ENCODE measurements around the gene GALNT5. TPM values are rescaled to one million over a fixed set of nuclear protein-coding genes. Genes with fewer than 3 reads are reported as not detected.

Gene GALNT5
- total and polyA plus RNA-seq, 2 donors (not counting 1 experiment from before 2014, with no cell fraction given): 63.7 to 199 TPM

DNA sequence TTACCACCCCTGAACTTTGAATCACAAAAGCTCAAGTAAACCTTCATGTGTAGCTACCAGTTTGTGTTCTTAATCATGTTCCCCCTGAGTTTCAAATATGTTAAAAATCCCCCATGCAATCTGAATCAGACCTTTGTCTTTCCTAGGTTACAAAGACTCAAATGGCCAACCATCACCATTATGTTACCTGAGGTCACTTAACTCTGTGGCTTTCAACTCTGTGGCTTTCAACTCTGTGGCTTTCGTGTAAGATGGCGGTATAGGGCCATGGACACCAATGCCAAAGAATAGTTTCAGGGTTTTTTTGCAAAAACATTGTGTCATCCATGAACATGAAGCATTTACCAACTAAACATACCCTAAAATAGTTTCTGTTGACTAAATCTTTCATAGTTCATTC is 61.4 kb downstream of the GALNT5 start:
- TF ChIP-seq, protein P1, sequence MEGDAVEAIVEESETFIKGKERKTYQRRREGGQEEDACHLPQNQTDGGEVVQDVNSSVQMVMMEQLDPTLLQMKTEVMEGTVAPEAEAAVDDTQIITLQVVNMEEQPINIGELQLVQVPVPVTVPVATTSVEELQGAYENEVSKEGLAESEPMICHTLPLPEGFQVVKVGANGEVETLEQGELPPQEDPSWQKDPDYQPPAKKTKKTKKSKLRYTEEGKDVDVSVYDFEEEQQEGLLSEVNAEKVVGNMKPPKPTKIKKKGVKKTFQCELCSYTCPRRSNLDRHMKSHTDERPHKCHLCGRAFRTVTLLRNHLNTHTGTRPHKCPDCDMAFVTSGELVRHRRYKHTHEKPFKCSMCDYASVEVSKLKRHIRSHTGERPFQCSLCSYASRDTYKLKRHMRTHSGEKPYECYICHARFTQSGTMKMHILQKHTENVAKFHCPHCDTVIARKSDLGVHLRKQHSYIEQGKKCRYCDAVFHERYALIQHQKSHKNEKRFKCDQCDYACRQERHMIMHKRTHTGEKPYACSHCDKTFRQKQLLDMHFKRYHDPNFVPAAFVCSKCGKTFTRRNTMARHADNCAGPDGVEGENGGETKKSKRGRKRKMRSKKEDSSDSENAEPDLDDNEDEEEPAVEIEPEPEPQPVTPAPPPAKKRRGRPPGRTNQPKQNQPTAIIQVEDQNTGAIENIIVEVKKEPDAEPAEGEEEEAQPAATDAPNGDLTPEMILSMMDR (conservative IDR thresholded peaks at IDR 0.05 in 1 of 2, IDR thresholded peaks at IDR 0.05 in 1 of 2; ENCODE audit: low read depth in 1 of 2, low read length in 2 of 2): no peak
- TF ChIP-seq EZH2 (IDR thresholded peaks at IDR 0.05; ENCODE audit: low read length, missing control alignments): no peak
- Histone ChIP-seq H3K4me3 (replicated peaks in 1 of 4; ENCODE audit: control extremely low read depth in 1 of 4, insufficient read depth in 1 of 4, low read depth in 3 of 4, low read length in 4 of 4) (no peak overlapping the region), H3K9me3 (ENCODE audit: control insufficient read depth, insufficient read depth, low read depth, low read length) (no peaks in the 10 kb centered on the region), H2AFZ (ENCODE audit: low read length) (no peak overlapping the region), H3K27ac (ENCODE audit: insufficient read depth, low read length) (no peak overlapping the region), H3K27me3 (ENCODE audit: control insufficient read depth, insufficient read depth, low read length) (no peaks in the 10 kb centered on the region), H3K4me2 (ENCODE audit: extremely low read depth, insufficient read depth, low read length) (no peak overlapping the region), H3K36me3 (ENCODE audit: control insufficient read depth, insufficient read depth, low read length) (no peaks in the 10 kb centered on the region), H3K9ac (ENCODE audit: insufficient read depth, low read length) (no peak overlapping the region), H3K79me2 (ENCODE audit: control insufficient read depth, insufficient read depth, low read length) (no peaks in the 10 kb centered on the region), H3K4me1 (ENCODE audit: control insufficient read depth, extremely low read depth, insufficient read depth, low read length) (no peaks in the 10 kb centered on the region), H4K20me1 (ENCODE audit: control insufficient read depth, extremely low read depth, insufficient read depth, low read length) (no peaks in the 10 kb centered on the region)
- DNase-seq (ENCODE audit: low read depth in 2 of 2): no peak

DNA sequence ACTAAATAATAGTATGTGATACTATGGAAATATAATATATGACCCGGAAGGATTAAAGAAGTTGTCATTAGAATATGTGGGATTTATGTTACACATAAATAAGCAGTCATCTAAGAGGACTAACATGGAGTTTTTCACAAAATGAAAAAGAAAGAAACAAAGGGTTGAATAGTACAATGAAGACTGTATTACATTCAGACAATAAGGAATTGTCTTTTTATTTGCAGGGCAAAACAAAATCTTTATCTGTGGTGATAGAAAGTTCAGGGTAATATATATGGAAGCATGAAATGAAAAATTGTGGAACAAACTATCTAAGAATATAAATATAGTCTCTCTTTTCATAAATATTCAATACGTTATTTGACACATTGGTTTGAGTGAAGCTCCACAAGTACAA is 62.3 kb downstream of the GALNT5 start:
- H4K20me1 ChIP-seq (ENCODE audit: control insufficient read depth, extremely low read depth, insufficient read depth, low read length): no peaks in the 10 kb centered on the region
- no peak overlapping the region for H3K9ac ChIP-seq (ENCODE audit: insufficient read depth, low read length)
- H3K27ac ChIP-seq (ENCODE audit: insufficient read depth, low read length): no peak overlapping the region
- H3K9me3 ChIP-seq (ENCODE audit: control insufficient read depth, insufficient read depth, low read depth, low read length): no peaks in the 10 kb centered on the region
- H3K36me3 ChIP-seq (ENCODE audit: control insufficient read depth, insufficient read depth, low read length): no peaks in the 10 kb centered on the region
- no peak overlapping the region for H3K4me3 ChIP-seq (replicated peaks in 1 of 4; ENCODE audit: control extremely low read depth in 1 of 4, insufficient read depth in 1 of 4, low read depth in 3 of 4, low read length in 4 of 4)
- no peak for DNase-seq (ENCODE audit: low read depth in 2 of 2)
- TF ChIP-seq, protein P1 (conservative IDR thresholded peaks at IDR 0.05 in 1 of 2, IDR thresholded peaks at IDR 0.05 in 1 of 2; ENCODE audit: low read depth in 1 of 2, low read length in 2 of 2): no peak
- TF ChIP-seq EZH2 (IDR thresholded peaks at IDR 0.05; ENCODE audit: low read length, missing control alignments): no peak
- H2AFZ ChIP-seq (ENCODE audit: low read length): no peak overlapping the region
- no peaks in the 10 kb centered on the region for H3K4me1 ChIP-seq (ENCODE audit: control insufficient read depth, extremely low read depth, insufficient read depth, low read length)
- no peaks in the 10 kb centered on the region for H3K79me2 ChIP-seq (ENCODE audit: control insufficient read depth, insufficient read depth, low read length)
- no peaks in the 10 kb centered on the region for H3K27me3 ChIP-seq (ENCODE audit: control insufficient read depth, insufficient read depth, low read length)
- no peak overlapping the region for H3K4me2 ChIP-seq (ENCODE audit: extremely low read depth, insufficient read depth, low read length)

DNA sequence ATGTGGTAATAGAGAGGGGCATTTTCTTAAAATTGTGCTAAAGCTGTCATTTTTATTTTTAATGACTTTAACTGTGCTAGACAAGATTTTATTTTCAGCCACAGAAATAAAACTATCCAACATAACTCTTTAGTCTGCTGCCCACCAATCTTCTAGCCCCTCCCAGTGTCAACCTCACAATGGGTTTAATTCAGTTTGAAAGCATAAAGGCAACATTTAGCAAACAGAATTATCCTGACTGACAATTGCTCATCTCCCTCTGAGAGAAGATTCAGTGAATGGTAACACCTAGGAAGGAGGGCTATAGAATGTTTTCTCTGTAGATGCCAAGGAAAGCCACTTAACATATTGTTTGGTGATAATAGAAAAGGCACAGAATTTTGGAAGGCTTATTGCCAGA is 62.9 kb downstream of the GALNT5 start:
- no peak for TF ChIP-seq EZH2 (IDR thresholded peaks at IDR 0.05; ENCODE audit: low read length, missing control alignments)
- TF ChIP-seq, protein P1 (conservative IDR thresholded peaks at IDR 0.05 in 1 of 2, IDR thresholded peaks at IDR 0.05 in 1 of 2; ENCODE audit: low read depth in 1 of 2, low read length in 2 of 2): no peak
- H3K27me3 ChIP-seq (ENCODE audit: control insufficient read depth, insufficient read depth, low read length): no peaks in the 10 kb centered on the region
- H3K9ac ChIP-seq (ENCODE audit: insufficient read depth, low read length): no peak overlapping the region
- H3K79me2 ChIP-seq (ENCODE audit: control insufficient read depth, insufficient read depth, low read length): no peaks in the 10 kb centered on the region
- H2AFZ ChIP-seq (ENCODE audit: low read length): no peak overlapping the region
- H3K9me3 ChIP-seq (ENCODE audit: control insufficient read depth, insufficient read depth, low read depth, low read length): no peaks in the 10 kb centered on the region
- no peaks in the 10 kb centered on the region for H4K20me1 ChIP-seq (ENCODE audit: control insufficient read depth, extremely low read depth, insufficient read depth, low read length)
- H3K4me3 ChIP-seq (replicated peaks in 1 of 4; ENCODE audit: control extremely low read depth in 1 of 4, insufficient read depth in 1 of 4, low read depth in 3 of 4, low read length in 4 of 4): no peak overlapping the region
- DNase-seq (ENCODE audit: low read depth in 2 of 2): no peak
- no peaks in the 10 kb centered on the region for H3K36me3 ChIP-seq (ENCODE audit: control insufficient read depth, insufficient read depth, low read length)
- H3K4me2 ChIP-seq (ENCODE audit: extremely low read depth, insufficient read depth, low read length): no peak overlapping the region
- H3K4me1 ChIP-seq (ENCODE audit: control insufficient read depth, extremely low read depth, insufficient read depth, low read length): no peaks in the 10 kb centered on the region
- no peak overlapping the region for H3K27ac ChIP-seq (ENCODE audit: insufficient read depth, low read length)
